ENCODE results near the gene RRP1B.

- no peak for TF ChIP-seq RAD21 (IDR thresholded peaks at IDR 0.05)
- TF ChIP-seq CTCF (IDR thresholded peaks at IDR 0.05; ENCODE audit: low read depth, low read length, missing input control) = no peak
- TF ChIP-seq MAX (IDR thresholded peaks at IDR 0.05) = no peak
- no peak for TF ChIP-seq HNF4G (IDR thresholded peaks at IDR 0.05)
- no peak for TF ChIP-seq ATF3 (IDR thresholded peaks at IDR 0.05)
- no peak for TF ChIP-seq JUND (IDR thresholded peaks at IDR 0.05)
- no peak for TF ChIP-seq GABPA (IDR thresholded peaks at IDR 0.05 in 1 of 2, conservative IDR thresholded peaks at IDR 0.05 in 1 of 2)
Measured at GRCh38 chr21:43743947-43744346, 84.6 kb downstream of the RRP1B start.

Data from liver (tissue), 3 donors.